ENCODE data around the gene NEGR1. TPM values are rescaled to one million over a fixed set of nuclear protein-coding genes. Genes with fewer than 3 reads are reported as not detected.

The NEGR1 gene
- total RNA-seq, 1 experiment from 2014 or later, result 0.05 TPM

- no peak for TF ChIP-seq CTCF (IDR thresholded peaks at IDR 0.05 in 2 of 3, conservative IDR thresholded peaks at IDR 0.05 in 1 of 3; ENCODE audit: borderline replicate concordance in 1 of 3, insufficient read depth in 1 of 3, low read depth in 2 of 3, low read length in 2 of 3)
- TF ChIP-seq SIN3A (IDR thresholded peaks at IDR 0.05; ENCODE audit: low read depth), result no peak
- TF ChIP-seq YY1 (IDR thresholded peaks at IDR 0.05; ENCODE audit: extremely low read depth, insufficient replicate concordance, low read depth, low read length), result no peak
- TF ChIP-seq CBX3 (IDR thresholded peaks at IDR 0.05; ENCODE audit: low read depth), result no peak
- no peak for TF ChIP-seq TCF7L2 (IDR thresholded peaks at IDR 0.05; ENCODE audit: borderline replicate concordance, extremely low read depth, insufficient read depth, insufficient read length)
- TF ChIP-seq POLR2AphosphoS5 (IDR thresholded peaks at IDR 0.05; ENCODE audit: low read depth, low read length), result no peak
- no peak for TF ChIP-seq EZH2phosphoT487 (IDR thresholded peaks at IDR 0.05; ENCODE audit: borderline replicate concordance)
- no peak for TF ChIP-seq FOSL1 (IDR thresholded peaks at IDR 0.05; ENCODE audit: low read depth)
- no peak for TF ChIP-seq RAD21 (IDR thresholded peaks at IDR 0.05; ENCODE audit: low read depth)
- TF ChIP-seq SRF (IDR thresholded peaks at IDR 0.05; ENCODE audit: low read depth), result no peak
- TF ChIP-seq MAX (IDR thresholded peaks at IDR 0.05), result no peak
These were observed 296.2 kb downstream of the NEGR1 start (continued) for GRCh38 chr1:71986160-71986559.

- H3K36me3 ChIP-seq (ENCODE audit: control insufficient read depth in 1 of 2, insufficient read depth in 2 of 2, low read length in 2 of 2), result no peaks in the 10 kb centered on the region
- no peaks in the 10 kb centered on the region for H3K27me3 ChIP-seq (ENCODE audit: insufficient read depth, low read length)
- CTCF ChIA-PET, result no interaction called here
- H3K4me3 ChIP-seq (replicated peaks in 1 of 2; ENCODE audit: low read depth in 1 of 2, low read length in 2 of 2), result no peak overlapping the region
- no peak overlapping the region for H3K27ac ChIP-seq (ENCODE audit: low read depth, low read length)
- no peak overlapping the region for H3K4me2 ChIP-seq (ENCODE audit: low read length)
- ATAC-seq (no peak), DNase-seq (ENCODE audit: low read depth, low spot score) (no peak)
- no peak overlapping the region for H3K9ac ChIP-seq (ENCODE audit: low read length)
- peaks cover 5 to 9% of the 10 kb centered on the region in 2 experiments; a peak in 2 of 4 replicates for H3K9me3 ChIP-seq (ENCODE audit: control insufficient read depth in 1 of 2, insufficient read depth in 1 of 2, low read depth in 1 of 2, low read length in 2 of 2)
- POLR2A ChIA-PET, result no interaction called here
- RAD21 ChIA-PET (ENCODE audit: low non-redundant PET in 1 of 2, low total read pairs in 2 of 2, uncharacterized antibody in 2 of 2, unreplicated experiment in 2 of 2), result no interaction called here
- H2AFZ ChIP-seq (ENCODE audit: low read depth, low read length, poor library complexity, severe bottlenecking), result no peak overlapping the region
- H3K79me2 ChIP-seq (ENCODE audit: insufficient read depth, low read length), result no peaks in the 10 kb centered on the region
- intact Hi-C loops (cut with micrococcal nuclease), result no loop called here
- no peaks in the 10 kb centered on the region for H3K9me2 ChIP-seq (ENCODE audit: insufficient read depth)
- no TSS peak for BruUV-seq (replicated peaks)
- no peaks in the 10 kb centered on the region for H4K20me1 ChIP-seq (ENCODE audit: insufficient read depth)
- no peaks in the 10 kb centered on the region for H3K4me1 ChIP-seq (ENCODE audit: control insufficient read depth in 1 of 2, insufficient read depth in 2 of 2, low read length in 2 of 2)
- no peak for TF ChIP-seq FOSL1 (IDR thresholded peaks at IDR 0.05; ENCODE audit: low read depth)
- TF ChIP-seq MAX (IDR thresholded peaks at IDR 0.05), result no peak
- TF ChIP-seq TCF7L2 (IDR thresholded peaks at IDR 0.05; ENCODE audit: borderline replicate concordance, extremely low read depth, insufficient read depth, insufficient read length), result no peak
- no peak for TF ChIP-seq ATF3 (IDR thresholded peaks at IDR 0.05)
- no peak for TF ChIP-seq YY1 (IDR thresholded peaks at IDR 0.05; ENCODE audit: extremely low read depth, insufficient replicate concordance, low read depth, low read length)
- no peak for TF ChIP-seq CBX3 (IDR thresholded peaks at IDR 0.05; ENCODE audit: low read depth)
- no peak for TF ChIP-seq POLR2AphosphoS5 (IDR thresholded peaks at IDR 0.05; ENCODE audit: low read depth, low read length)
- no peak for TF ChIP-seq ZBTB33 (IDR thresholded peaks at IDR 0.05; ENCODE audit: extremely low read depth, insufficient replicate concordance, low read length)
- no peak for TF ChIP-seq JUND (IDR thresholded peaks at IDR 0.05)
- no peak for TF ChIP-seq ELF1 (IDR thresholded peaks at IDR 0.05; ENCODE audit: borderline replicate concordance, low read depth)
- TF ChIP-seq CTCF (IDR thresholded peaks at IDR 0.05 in 2 of 3, conservative IDR thresholded peaks at IDR 0.05 in 1 of 3; ENCODE audit: borderline replicate concordance in 1 of 3, insufficient read depth in 1 of 3, low read depth in 2 of 3, low read length in 2 of 3), result no peak
- no peak for TF ChIP-seq SP1 (IDR thresholded peaks at IDR 0.05; ENCODE audit: low read depth)
These were observed 301.8 kb downstream of the NEGR1 start for GRCh38 chr1:71980556-71980955.
